ENCODE data around the gene GTSF1L.

DNA sequence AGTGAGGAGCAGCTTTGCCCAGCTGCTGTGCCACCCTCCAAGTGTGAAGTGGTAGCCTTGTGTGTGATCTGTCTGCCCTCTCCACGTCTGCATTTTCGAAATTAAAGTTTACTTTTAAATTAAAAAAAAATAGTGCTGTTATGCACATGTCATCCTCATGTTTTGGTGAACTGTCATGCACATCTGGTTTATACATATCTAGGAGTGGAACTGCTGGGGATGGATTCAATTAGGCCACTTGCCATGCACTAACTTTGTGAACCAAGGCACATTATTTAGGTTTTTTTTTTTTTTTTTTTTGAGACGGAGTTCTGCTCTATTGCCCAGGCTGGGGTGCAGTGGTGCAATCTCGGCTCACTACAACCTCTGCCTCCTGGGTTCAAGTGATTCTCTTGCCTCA is 3.6 kb downstream of the GTSF1L start:
- TF ChIP-seq POLR2A (IDR thresholded peaks at IDR 0.05; ENCODE audit: low read depth, low read length), result no peak
- TF ChIP-seq POLR2AphosphoS5 (IDR thresholded peaks at IDR 0.05; ENCODE audit: low read depth, low read length), result no peak

Measured in GM12891 (cell line).